T-helper 2 cell treated with Interferon-gamma antibody and Interleukin-4, amounts not matched to agents 5 μg/mL and 100 μg/mL, for 36 hours (primary cell): ENCODE data around the gene UBE2Z.
"Not testable (repeated sequence)": the region's sequence is repeated elsewhere in the genome, so short reads cannot be mapped to it uniquely, and the experiment has no call there.

ENCODE experiments used
- DNase-seq: peaks from one replicate; pipeline ENCODE4 v3.0.0; 2021; ENCODE audit warnings: low spot score
- H3K27ac Mint-ChIP-seq: one replicate; pipeline ENCODE4 v1.8.0; 2021; ENCODE audit warnings: mild to moderate bottlenecking, mixed read lengths
- H3K27me3 Mint-ChIP-seq: one replicate; pipeline ENCODE4 v1.8.0; 2021; ENCODE audit warnings: low read depth, mixed read lengths
- H3K36me3 Mint-ChIP-seq: one replicate; pipeline ENCODE4 v1.8.0; 2021; ENCODE audit warnings: low read depth, mixed read lengths
- H3K4me1 Mint-ChIP-seq: one replicate; pipeline ENCODE4 v1.8.0; 2021; ENCODE audit warnings: low read depth, mixed read lengths
- H3K4me3 Mint-ChIP-seq: one replicate; pipeline ENCODE4 v1.8.0; 2022; ENCODE audit warnings: mild to moderate bottlenecking, moderate library complexity, mixed read lengths
- H3K9me3 Mint-ChIP-seq: one replicate; pipeline ENCODE4 v1.8.0; 2021; ENCODE audit warnings: mixed read lengths

UBE2Z gene

GRCh38 chr17:48915459-48916282, 7.5 kb downstream of the UBE2Z start:
- Mint-ChIP-seq H3K4me1 (peaks cover 39% of the 10 kb centered on the region), H3K27ac (peak overlapping the region; percentile 94), H3K36me3 (peaks cover 57% of the 10 kb centered on the region), H3K4me3 (peak overlapping the region; percentile 62), H3K9me3 (no peaks in the 10 kb centered on the region), H3K27me3 (no peaks in the 10 kb centered on the region)
- DNase-seq, result peak; percentile 76

DNA sequence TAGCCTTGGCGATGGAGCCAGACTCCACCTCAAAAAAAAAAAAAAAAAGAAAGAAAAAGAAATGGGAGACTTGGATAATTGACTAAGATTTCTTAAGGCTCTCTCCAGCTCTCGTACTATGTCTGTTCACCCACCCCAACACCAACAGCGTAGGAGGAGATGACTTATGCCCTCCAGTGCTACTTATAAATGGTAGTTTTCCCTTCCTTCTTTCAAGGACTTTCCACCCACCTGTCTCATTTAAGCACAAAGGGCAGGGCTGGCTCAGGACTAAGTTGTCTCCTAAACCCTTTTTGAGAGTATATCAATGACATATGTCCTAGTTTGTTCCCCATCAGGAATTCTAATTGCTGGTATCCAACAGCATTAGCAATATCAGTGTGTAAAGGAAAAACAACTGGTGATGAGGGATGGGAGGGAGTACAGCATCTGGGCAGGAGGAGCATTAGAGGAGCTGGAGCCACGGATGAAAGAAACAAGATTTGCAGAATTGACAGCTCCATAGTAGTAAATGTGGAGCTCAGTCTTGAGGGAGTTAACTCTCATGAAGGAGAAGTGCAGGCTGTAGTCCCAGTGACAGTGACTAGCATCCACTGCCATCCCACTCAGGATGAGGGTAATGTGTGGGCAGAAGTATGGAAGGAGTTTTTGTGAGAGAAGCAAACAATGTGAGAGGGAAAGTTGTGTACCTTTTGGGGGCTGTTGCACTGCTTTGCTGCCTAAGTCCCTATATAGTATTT, 17.2 kb downstream of the UBE2Z start:
- H3K4me1 Mint-ChIP-seq, result no peaks in the 10 kb centered on the region
- H3K36me3 Mint-ChIP-seq, result peaks cover 57% of the 10 kb centered on the region

DNA sequence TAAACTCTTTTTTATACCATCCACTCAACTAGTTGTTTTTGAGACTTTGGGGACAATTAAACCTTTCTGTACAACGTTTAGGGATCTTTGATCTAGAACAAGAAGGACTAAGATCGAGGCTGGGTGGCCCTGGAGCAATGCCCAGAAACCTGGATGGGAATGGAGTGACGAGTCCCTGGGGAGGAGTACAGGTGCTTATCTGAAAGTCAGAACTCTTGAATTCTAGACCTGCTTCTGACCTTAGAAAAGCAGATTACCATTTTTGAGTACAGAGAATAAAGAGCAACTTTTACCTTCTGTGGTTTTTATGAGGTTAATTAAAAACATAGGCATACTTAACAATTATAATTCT, 17.8 kb downstream of the UBE2Z start:
- DNase-seq, result no peak
- Mint-ChIP-seq H3K36me3 (peaks cover 59% of the 10 kb centered on the region), H3K27me3 (no peaks in the 10 kb centered on the region), H3K27ac (no peak overlapping the region), H3K9me3 (no peaks in the 10 kb centered on the region), H3K4me3 (no peak overlapping the region), H3K4me1 (no peaks in the 10 kb centered on the region)

More for the DNA sequence above, 17.2 kb downstream of the UBE2Z start:
- Mint-ChIP-seq H3K4me3 (no peak overlapping the region), H3K27ac (peak overlapping the region; percentile 38), H3K27me3 (no peaks in the 10 kb centered on the region), H3K9me3 (no peaks in the 10 kb centered on the region)
- no peak for DNase-seq

DNA sequence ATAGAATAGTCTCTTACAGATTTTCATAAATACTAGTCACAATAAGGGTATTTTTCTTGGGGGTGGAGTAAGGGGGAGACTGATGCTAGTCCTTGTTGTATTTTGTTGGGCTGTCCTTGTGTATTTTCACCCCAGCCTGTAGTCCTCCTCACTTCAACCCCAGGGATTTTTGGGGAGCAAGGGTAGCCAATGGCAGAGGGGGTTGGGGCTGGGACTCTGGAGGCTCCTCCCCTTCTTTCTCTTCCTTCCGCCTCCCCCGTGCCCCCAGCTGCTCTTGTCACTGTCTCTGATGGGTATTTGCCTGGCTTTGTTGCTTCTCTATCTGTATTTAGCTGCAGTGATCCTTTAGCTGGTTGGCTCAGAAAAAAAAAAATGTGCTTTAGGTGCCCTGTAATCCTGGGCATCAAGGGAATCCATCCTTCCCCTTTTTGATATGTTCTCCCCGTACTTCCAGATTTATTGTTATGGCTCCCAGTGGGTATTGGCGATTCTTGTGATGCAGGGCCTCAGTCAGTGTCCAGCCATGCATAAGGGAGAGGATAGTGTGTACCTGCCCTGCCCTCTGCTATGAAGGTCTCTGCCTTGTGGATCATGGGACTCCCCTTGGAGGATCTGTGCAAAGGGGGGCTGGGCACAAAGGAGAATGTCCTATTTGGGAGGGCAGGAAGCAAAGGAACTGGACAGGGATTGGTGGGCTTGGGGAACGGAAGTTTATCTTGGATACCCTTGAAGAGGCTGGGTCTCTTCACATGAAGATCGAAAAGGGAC, 20.0 kb downstream of the UBE2Z start:
- no peak overlapping the region for H3K4me3 Mint-ChIP-seq
- no peaks in the 10 kb centered on the region for H3K27me3 Mint-ChIP-seq
- peaks cover 62% of the 10 kb centered on the region for H3K36me3 Mint-ChIP-seq
- no peaks in the 10 kb centered on the region for H3K4me1 Mint-ChIP-seq
- DNase-seq, result no peak
- H3K27ac Mint-ChIP-seq, result no peak overlapping the region
- H3K9me3 Mint-ChIP-seq, result no peaks in the 10 kb centered on the region

DNA sequence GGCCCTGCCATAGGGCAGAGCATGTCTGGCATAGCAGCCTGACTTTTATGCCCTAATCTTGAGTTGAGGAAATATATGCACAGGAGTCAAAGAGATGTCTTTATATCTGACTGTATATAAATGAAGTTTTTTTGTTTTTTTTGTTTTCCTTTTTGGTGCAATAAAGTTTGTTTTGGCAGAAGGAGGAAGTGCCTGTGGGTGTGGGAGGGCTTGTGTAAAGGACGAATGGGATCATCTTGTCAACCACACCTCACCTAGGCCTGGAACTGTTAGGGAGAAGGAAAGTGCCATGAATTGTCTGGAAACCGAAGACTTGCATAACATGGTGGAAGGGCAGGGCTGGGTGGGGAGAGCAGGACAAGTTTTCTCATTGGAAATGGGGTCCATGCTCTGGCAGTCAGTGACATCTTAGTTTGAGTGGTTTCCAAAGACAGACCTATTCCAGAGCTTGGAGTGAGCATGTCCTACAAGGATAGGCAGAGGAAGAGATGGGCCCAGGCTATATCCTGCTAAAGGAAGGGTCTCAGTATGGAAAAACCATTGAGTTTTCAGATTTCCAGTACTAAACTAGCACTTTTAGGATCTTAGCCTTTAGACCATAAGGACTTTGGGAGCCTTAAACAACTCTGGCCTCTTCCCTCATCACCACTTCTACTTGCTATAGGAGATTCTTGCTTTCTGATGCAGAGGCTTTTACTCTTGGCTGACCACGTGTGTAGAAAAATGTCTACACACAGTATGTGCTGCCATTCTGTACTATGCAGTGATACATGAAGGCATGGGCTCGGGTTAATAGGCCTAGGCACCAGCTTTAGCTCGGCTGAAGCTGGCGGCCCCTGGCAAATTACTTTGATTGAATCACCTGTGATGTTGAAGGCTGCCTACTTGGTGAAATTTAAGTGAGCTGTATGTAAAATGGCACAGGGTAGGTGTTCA, 20.9 kb downstream of the UBE2Z start:
- no peak overlapping the region for H3K4me3 Mint-ChIP-seq
- H3K36me3 Mint-ChIP-seq, result peaks cover 68% of the 10 kb centered on the region
- H3K4me1 Mint-ChIP-seq, result no peaks in the 10 kb centered on the region
- no peaks in the 10 kb centered on the region for H3K27me3 Mint-ChIP-seq
- no peaks in the 10 kb centered on the region for H3K9me3 Mint-ChIP-seq
- no peak overlapping the region for H3K27ac Mint-ChIP-seq
- no peak for DNase-seq

DNA sequence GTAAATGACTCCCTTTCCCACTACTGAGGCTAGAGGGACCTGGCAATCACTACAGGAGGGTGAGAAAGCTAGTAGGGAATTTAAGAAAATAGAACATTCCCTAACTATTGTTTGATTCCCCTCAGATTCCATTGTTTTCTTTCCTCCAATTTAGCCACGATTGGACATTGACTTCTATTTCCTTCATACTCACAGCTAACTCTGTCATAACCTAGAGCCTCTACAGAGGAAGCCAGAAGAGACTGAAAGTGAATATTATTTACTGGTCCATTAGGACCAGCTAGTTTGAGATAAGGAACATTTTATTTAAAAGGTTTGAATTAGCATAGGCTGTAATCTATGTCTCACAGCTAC, 21.6 kb downstream of the UBE2Z start:
- DNase-seq, result no peak
- Mint-ChIP-seq H3K4me1 (no peaks in the 10 kb centered on the region), H3K27ac (no peak overlapping the region), H3K27me3 (no peaks in the 10 kb centered on the region), H3K36me3 (peaks cover 71% of the 10 kb centered on the region), H3K4me3 (no peak overlapping the region), H3K9me3 (no peaks in the 10 kb centered on the region)

DNA sequence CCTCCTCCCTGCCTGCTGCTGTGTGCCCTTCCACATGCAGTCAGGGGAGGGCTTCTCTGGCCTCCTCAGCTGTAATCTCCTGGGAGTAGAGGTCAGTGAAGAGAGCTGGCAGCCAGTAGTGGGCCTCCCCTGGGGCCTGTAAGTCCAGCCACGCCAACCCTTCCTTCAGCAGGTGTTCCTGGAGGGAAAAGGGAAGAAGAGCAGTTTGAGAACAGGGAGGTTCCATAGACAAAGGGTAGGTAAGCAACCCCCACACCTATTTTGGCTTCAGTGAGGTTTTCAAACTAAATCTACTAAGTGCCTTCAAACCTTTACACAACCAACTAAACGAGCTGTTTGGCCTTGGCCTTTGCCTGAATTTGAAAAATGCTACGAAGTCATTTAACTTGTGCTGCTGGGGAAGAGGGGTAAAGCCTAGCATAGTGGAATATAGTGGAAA, 22.2 kb downstream of the UBE2Z start:
- DNase-seq, result no peak
- no peak overlapping the region for H3K4me3 Mint-ChIP-seq
- no peaks in the 10 kb centered on the region for H3K4me1 Mint-ChIP-seq
- no peak overlapping the region for H3K27ac Mint-ChIP-seq
- H3K9me3 Mint-ChIP-seq, result no peaks in the 10 kb centered on the region
- H3K36me3 Mint-ChIP-seq, result peaks cover 71% of the 10 kb centered on the region
- no peaks in the 10 kb centered on the region for H3K27me3 Mint-ChIP-seq

- Mint-ChIP-seq H3K4me1 (no peaks in the 10 kb centered on the region), H3K9me3 (no peaks in the 10 kb centered on the region), H3K27ac (no peak overlapping the region), H3K27me3 (no peaks in the 10 kb centered on the region), H3K4me3 (no peak overlapping the region), H3K36me3 (peaks cover 66% of the 10 kb centered on the region)
- no peak for DNase-seq
Measured at GRCh38 chr17:48933035-48933434, 24.8 kb downstream of the UBE2Z start.

DNA sequence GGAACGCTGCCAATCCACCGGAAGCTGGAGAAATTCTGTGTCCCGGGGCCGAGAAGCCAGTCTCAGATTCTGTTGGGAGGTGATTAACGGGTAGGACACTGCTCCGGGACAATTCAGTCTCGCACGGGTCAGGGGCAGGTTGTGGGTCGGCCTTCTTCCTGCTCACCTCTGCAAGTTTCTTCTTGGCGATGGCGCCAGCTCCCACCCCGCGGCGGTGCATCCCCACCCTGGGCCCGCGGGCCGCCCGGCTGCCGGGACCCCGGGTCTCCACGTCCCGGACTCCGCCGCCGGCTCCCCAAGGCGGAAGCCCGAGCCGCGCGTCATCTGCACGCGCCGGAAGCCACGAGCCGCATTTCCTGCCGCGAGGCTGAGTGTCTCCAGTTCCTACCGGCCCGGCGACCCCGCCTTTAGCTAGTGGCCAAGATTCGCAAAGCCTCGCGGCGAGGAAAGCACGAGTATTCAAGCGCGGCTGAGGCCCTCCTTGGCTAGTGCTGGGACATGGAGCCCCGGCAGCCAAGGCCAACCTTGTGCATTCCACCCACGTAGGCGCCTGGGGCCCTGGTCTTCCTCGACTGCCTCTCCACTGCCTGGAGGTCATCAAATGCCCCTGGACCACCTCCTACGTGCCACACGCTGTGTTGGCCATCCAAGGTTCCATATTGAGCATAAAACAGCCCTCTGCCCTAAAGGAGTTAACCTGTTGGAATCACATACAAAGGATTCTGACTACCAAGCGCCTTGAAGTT, 36.5 kb downstream of the UBE2Z start, which contains the start of gene SNF8:
TSS of gene SNF8 (minus strand) at position 328 of the 746 bp plus-strand sequence. CDS start at position 220, 108 bp downstream.
- peak within 1 kb of the TSS; percentile 100 for H3K4me3 Mint-ChIP-seq
- no peaks in the 10 kb centered on the region for H3K27me3 Mint-ChIP-seq
- H3K36me3 Mint-ChIP-seq, result peaks cover 12% of the 10 kb centered on the region
- DNase-seq, result peak; percentile 94
- no peaks in the 10 kb centered on the region for H3K9me3 Mint-ChIP-seq
- peaks cover 12% of the 10 kb centered on the region for H3K4me1 Mint-ChIP-seq
- H3K27ac Mint-ChIP-seq, result peak within 1 kb of the TSS; percentile 99

- Mint-ChIP-seq H3K4me1 (peaks cover 12% of the 10 kb centered on the region), H3K4me3 (peak overlapping the region; percentile 100), H3K27ac (peak overlapping the region; percentile 95), H3K36me3 (peaks cover 10% of the 10 kb centered on the region)
- not testable (repeated sequence) for H3K9me3 Mint-ChIP-seq, DNase-seq, H3K27me3 Mint-ChIP-seq
Measured at GRCh38 chr17:48945261-48945651, 37.0 kb downstream of the UBE2Z start.

DNA sequence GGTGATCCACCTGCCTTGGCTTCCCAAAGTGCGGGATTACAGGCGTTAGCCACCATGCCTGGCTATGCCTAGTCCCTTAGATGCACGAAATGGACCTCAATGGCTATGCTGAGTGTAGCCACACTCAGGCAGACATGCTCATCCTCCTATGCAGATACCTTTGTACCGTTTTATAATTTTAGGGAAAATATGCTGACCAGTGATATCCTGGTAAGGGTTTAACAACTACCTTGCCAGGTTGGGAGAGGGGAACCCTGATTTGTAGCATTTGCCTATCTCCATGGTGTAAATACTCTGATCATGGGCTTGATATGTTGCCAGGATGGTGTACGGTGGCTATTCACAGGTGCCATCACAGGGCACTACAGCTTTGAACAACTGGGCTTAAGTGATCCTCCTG, 43.4 kb downstream of the UBE2Z start:
- no peak overlapping the region for H3K4me3 Mint-ChIP-seq
- H3K9me3 Mint-ChIP-seq, result no peaks in the 10 kb centered on the region
- no peak for DNase-seq
- H3K36me3 Mint-ChIP-seq, result no peaks in the 10 kb centered on the region
- H3K4me1 Mint-ChIP-seq, result peaks cover 3% of the 10 kb centered on the region
- peaks cover 2% of the 10 kb centered on the region for H3K27me3 Mint-ChIP-seq
- H3K27ac Mint-ChIP-seq, result no peak overlapping the region

DNA sequence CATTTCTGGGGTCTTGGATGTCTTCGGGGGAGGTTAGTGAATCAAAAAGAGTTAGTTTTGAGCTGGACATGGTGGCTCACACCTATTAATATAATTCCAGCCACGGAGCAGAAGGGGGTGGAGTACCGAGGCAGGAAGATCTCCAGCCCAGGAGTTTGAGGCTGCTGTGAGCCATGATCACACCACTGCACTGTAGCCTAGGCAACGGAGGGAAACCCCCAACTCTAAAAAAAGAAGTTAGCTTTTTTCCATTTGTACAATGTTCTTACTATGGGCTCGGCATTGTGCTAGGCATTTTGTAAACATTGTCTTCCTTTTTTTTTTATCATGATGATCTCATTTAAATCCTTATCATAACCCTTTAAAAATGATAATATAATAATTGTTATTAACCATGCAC, 44.7 kb downstream of the UBE2Z start:
- Mint-ChIP-seq H3K4me1 (peaks cover 3% of the 10 kb centered on the region), H3K27me3 (peaks cover 2% of the 10 kb centered on the region), H3K4me3 (no peak overlapping the region), H3K9me3 (no peaks in the 10 kb centered on the region), H3K27ac (no peak overlapping the region), H3K36me3 (no peaks in the 10 kb centered on the region)
- no peak for DNase-seq
